ENCODE measurements around the gene ROMO1. TPM values are rescaled to one million over a fixed set of nuclear protein-coding genes. Genes with fewer than 3 reads are reported as not detected.
"Not testable (repeated sequence)": the region's sequence is repeated elsewhere in the genome, so short reads cannot be mapped to it uniquely, and the experiment has no call there.

Gene ROMO1
- polyA plus RNA-seq, 1 donor from 2014 or later, result 323 TPM

DNA sequence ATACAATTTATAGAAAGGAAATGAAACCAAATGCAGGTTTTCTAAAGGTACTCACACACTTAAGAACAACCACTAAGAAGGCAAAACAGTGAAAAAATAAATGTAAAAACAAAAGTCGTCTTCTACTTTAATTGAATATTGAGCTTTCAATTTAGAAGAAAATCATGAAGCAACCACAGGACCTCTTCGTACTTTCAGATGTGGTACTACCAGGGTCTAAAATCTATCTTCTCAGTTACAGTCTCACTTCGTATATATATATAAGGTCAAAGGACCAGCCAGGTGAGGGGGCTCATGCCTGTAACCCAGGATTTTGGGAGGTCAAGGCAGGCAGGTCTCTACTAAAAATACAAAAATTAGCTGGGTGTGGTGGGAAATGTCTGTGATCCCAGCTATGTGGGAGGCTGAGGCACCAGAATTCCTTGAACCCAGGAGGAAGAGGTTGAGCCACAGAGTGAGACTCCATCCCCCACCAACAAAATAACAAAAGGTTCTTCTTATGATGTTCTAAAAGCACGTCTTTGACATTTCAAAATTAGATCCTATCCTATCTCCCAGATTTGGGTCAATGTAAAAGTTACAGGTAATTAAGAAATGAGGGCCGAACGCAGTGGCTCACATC is 12.5 kb downstream of the ROMO1 start:
- peaks cover 20 to 45% (median 30%) of the 10 kb centered on the region in 3 donors for H3K4me1 Mint-ChIP-seq
- no peaks in the 10 kb centered on the region for H3K36me3 Mint-ChIP-seq
- no peaks in the 10 kb centered on the region for H3K9me3 Mint-ChIP-seq
- no peaks in the 10 kb centered on the region for H3K27me3 Mint-ChIP-seq
- peak overlapping the region in 2 of 4 donors; percentile 11 to 33 for H3K4me3 Mint-ChIP-seq
- peak overlapping the region; percentile 67 to 90 (median 87) for H3K27ac Mint-ChIP-seq

DNA sequence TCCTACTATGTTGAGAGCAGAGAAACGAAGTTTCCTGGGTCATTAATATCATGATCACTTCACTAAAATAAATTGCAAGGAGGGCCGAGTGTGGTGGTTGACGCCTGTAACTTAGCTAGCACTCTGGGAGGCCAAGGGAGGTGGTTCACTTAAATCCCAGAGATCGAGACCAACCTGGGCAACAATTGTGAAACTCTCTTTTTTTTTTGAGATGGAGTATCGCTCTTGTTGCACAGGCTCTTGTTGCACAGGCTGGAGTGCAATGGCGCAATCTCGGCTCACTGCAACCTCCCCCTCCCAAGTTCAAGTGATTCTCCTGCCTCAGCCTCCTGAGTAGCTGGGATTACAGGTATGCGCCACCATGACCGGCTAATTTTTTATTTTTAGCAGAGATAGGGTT is 13.9 kb downstream of the ROMO1 start:
- Mint-ChIP-seq H3K4me1 (peaks cover 20 to 50% (median 30%) of the 10 kb centered on the region in 3 donors), H3K27ac (peak overlapping the region; percentile 26 to 78 (median 76)), H3K4me3 (peak overlapping the region in 1 of 4 donors; percentile 43)
- H3K27me3 Mint-ChIP-seq, H3K36me3 Mint-ChIP-seq, H3K9me3 Mint-ChIP-seq: not testable (repeated sequence)

GRCh38 chr20:35714127-35714526 is 14.9 kb downstream of the ROMO1 start:
- Mint-ChIP-seq H3K4me3 (peak overlapping the region in 1 of 4 donors; percentile 41), H3K4me1 (peaks cover 18 to 46% (median 29%) of the 10 kb centered on the region in 3 donors), H3K36me3 (no peaks in the 10 kb centered on the region), H3K27ac (peak overlapping the region; percentile 53 to 78 (median 76)), H3K9me3 (no peaks in the 10 kb centered on the region), H3K27me3 (no peaks in the 10 kb centered on the region)

DNA sequence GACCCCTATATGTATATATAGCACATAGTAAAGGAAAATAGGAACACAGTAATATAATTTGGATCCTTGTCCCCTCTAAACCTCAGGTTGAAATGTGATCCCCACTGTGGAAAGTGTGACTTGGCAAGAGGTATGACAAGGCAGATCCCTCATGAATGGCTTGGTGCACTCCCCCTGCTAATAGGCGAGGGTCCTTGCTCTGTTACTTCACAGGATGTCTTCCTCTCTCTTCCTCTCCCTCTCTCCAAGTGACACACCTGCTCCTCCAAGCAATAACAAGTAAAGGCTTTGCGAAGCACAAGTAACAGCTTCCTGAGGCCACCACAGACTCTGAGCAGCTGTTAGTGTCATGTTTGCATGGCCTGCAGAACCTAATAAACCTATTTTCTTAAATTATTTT is 16.4 kb downstream of the ROMO1 start:
- Mint-ChIP-seq H3K36me3 (no peaks in the 10 kb centered on the region), H3K27me3 (no peaks in the 10 kb centered on the region), H3K4me3 (peak overlapping the region in 1 of 4 donors; percentile 37), H3K4me1 (peaks cover 16 to 36% (median 24%) of the 10 kb centered on the region in 3 donors), H3K9me3 (no peaks in the 10 kb centered on the region), H3K27ac (peak overlapping the region in 2 of 3 donors; percentile 78 to 79)

- no peaks in the 10 kb centered on the region for H3K27me3 Mint-ChIP-seq
- no peaks in the 10 kb centered on the region for H3K36me3 Mint-ChIP-seq
- H3K4me3 Mint-ChIP-seq, result no peak overlapping the region
Measured at GRCh38 chr20:35716330-35716729, 17.1 kb downstream of the ROMO1 start.

DNA sequence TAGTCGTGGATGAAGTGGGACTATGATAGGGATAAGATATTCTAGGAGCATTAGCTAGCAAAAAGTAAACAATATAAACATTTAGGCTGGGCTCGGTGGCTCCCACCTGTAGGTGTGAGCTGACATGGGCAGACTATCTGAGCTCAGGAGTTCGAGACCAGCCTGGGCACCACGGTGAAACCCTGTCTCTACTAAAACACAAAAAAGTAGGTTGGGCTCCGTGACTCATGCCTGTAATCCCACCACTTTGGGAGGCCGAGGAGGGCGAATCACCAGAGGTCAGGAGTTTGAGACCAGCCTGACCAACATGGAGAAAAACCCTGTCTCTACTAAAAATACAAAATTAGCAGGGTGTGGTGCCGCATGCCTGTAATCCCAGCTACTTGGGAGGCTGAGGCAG is 19.1 kb downstream of the ROMO1 start:
- H3K4me1 Mint-ChIP-seq, result peaks cover 12 to 24% (median 17%) of the 10 kb centered on the region in 3 donors
- not testable (repeated sequence) for H3K9me3 Mint-ChIP-seq, H3K4me3 Mint-ChIP-seq, H3K27me3 Mint-ChIP-seq, H3K36me3 Mint-ChIP-seq
- H3K27ac Mint-ChIP-seq, result peak overlapping the region in 1 of 3 donors; percentile 64

More at GRCh38 chr20:35716330-35716729, 17.1 kb downstream of the ROMO1 start:
- peak overlapping the region in 1 of 3 donors; percentile 79 for H3K27ac Mint-ChIP-seq
- H3K9me3 Mint-ChIP-seq, result no peaks in the 10 kb centered on the region
- peaks cover 14 to 30% (median 18%) of the 10 kb centered on the region in 3 donors for H3K4me1 Mint-ChIP-seq

DNA sequence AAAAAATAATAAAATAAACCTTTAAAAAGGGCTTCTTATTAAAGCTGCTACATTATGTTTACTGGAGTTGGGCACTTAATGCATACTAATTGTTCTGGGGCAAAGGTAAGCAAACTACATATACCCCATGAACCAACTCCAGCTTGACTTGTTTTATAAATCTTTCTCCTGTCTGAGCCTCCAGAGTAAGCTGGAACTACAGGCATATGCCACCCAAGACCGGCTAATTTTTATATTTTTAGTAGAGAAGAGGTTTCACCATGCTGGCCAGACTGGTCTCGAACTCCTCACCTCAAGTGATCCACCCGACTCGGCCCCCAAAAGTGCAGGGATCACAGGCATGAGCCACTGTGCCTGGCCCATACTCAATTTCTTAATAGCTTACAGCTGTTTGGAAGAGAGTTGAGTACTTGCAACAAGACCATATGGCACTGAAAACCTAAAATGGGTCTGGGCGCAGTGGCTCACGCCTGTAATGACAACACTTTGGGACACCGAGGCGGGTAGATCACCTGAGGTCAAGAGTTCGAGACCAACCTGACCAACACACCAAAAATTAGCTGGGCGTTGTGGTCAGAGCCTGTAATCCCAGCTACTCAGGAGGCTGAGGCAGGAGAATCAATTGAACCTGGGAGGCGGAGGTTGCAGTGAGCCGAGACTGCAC is 19.9 kb downstream of the ROMO1 start:
- H3K4me1 Mint-ChIP-seq, result peaks cover 9 to 24% (median 14%) of the 10 kb centered on the region in 3 donors
- H3K36me3 Mint-ChIP-seq, result no peaks in the 10 kb centered on the region
- no peaks in the 10 kb centered on the region for H3K27me3 Mint-ChIP-seq
- H3K9me3 Mint-ChIP-seq, result no peaks in the 10 kb centered on the region
- peak overlapping the region in 1 of 3 donors; percentile 42 for H3K27ac Mint-ChIP-seq
- H3K4me3 Mint-ChIP-seq, result no peak overlapping the region

DNA sequence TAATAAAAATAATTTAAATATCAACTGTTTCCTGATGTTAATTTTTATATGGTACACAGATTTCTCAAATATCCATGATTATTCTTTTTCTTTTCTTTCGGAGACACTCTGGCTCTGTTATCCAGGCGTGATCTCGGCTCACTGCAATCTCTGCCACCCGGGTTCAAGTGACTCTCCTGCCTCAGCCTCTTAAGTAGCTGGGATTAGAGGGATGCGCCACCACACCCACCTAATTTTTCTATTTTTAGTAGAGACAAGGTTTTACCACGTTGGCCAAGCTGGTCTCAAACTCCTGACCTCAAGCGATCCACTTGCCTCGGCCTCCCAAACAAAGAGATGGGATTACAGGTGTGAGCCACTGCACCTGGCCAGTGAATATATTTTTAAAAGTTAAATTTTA is 20.5 kb downstream of the ROMO1 start:
- Mint-ChIP-seq H3K4me3 (no peak overlapping the region), H3K4me1 (peaks cover 8 to 20% (median 12%) of the 10 kb centered on the region in 3 donors)

GRCh38 chr20:35720165-35721123 is 21.2 kb downstream of the ROMO1 start:
- H3K4me1 Mint-ChIP-seq, result peaks cover 8 to 16% (median 12%) of the 10 kb centered on the region in 3 donors
- no peak overlapping the region for H3K4me3 Mint-ChIP-seq
- H3K9me3 Mint-ChIP-seq, result no peaks in the 10 kb centered on the region
- H3K36me3 Mint-ChIP-seq, result no peaks in the 10 kb centered on the region
- peak overlapping the region in 1 of 3 donors; percentile 81 for H3K27ac Mint-ChIP-seq
- H3K27me3 Mint-ChIP-seq, result no peaks in the 10 kb centered on the region

More for the DNA sequence above, 20.5 kb downstream of the ROMO1 start:
- no peaks in the 10 kb centered on the region for H3K9me3 Mint-ChIP-seq
- no peaks in the 10 kb centered on the region for H3K27me3 Mint-ChIP-seq
- H3K27ac Mint-ChIP-seq, result no peak overlapping the region
- no peaks in the 10 kb centered on the region for H3K36me3 Mint-ChIP-seq

GRCh38 chr20:35721219-35721618 is 22.0 kb downstream of the ROMO1 start:
- peak overlapping the region in 2 of 3 donors; percentile 67 to 91 for H3K27ac Mint-ChIP-seq
- H3K4me3 Mint-ChIP-seq, result peak overlapping the region in 1 of 4 donors; percentile 61
- H3K4me1 Mint-ChIP-seq, result peaks cover 8 to 12% (median 10%) of the 10 kb centered on the region in 3 donors
- no peaks in the 10 kb centered on the region for H3K27me3 Mint-ChIP-seq
- no peaks in the 10 kb centered on the region for H3K36me3 Mint-ChIP-seq
- H3K9me3 Mint-ChIP-seq, result no peaks in the 10 kb centered on the region

GRCh38 chr20:35721621-35722020 is 22.4 kb downstream of the ROMO1 start:
- Mint-ChIP-seq H3K27me3 (no peaks in the 10 kb centered on the region), H3K4me3 (peak overlapping the region in 2 of 4 donors; percentile 11 to 61), H3K27ac (peak overlapping the region in 2 of 3 donors; percentile 67 to 91), H3K36me3 (no peaks in the 10 kb centered on the region), H3K9me3 (no peaks in the 10 kb centered on the region), H3K4me1 (peaks cover 8 to 12% (median 9%) of the 10 kb centered on the region in 3 donors)

DNA sequence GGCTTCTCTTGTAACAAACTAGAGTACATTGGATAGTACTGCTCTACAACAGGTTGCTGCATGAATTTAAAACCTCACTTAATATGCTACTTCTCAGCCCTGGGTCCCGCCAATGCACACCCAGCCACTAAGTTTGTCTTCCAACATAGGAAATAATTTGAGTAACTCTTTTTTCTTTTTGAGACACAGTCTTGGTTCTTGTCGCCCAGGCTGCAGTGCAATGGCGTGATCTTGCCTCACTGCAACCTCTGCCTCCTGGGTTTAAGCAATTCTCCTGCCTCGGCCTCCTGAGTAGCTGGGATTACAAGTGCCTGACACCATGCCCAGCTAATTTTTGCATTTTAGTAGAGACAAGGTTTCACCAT is 24.1 kb downstream of the ROMO1 start:
- Mint-ChIP-seq H3K27ac (peak overlapping the region; percentile 67 to 80 (median 73)), H3K4me1 (peaks cover 8 to 10% (median 8%) of the 10 kb centered on the region in 3 donors)
- H3K36me3 Mint-ChIP-seq, H3K27me3 Mint-ChIP-seq, H3K4me3 Mint-ChIP-seq, H3K9me3 Mint-ChIP-seq: not testable (repeated sequence)

DNA sequence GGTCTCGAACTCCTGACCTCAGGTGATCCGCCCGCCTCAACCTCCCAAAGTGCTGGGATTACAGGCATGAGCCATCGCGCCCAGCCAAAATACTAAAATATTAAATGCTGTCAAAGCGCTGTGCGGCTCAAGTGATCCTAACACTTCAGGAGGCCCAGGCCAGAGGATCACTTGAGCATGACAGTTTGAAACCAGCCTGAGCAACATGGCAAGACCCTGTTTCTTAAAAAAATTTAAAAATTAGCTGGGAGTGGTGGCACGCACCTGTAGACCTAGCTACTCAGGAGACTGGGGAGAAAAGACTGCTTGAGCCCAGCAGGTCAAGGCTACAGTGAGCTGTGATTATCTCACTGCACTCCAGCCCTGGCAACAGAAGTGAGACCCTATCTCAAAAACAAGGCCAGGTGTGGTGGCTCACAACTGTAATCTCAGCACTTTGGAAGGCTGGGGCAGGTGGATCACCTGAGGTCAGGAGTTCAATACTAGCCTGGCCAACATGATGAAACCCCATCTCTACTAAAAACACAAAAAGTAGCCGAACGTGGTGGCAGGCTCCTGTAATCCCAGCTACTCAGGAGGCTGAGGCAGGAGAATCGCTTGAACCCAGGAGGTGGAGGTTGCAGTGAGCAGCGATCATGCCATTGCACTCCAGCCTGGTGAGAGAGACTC is 24.6 kb downstream of the ROMO1 start:
- not testable (repeated sequence) for H3K9me3 Mint-ChIP-seq, H3K36me3 Mint-ChIP-seq, H3K4me3 Mint-ChIP-seq, H3K27me3 Mint-ChIP-seq
- H3K27ac Mint-ChIP-seq, result peak overlapping the region; percentile 67 to 80 (median 73)
- peaks cover 8 to 10% (median 8%) of the 10 kb centered on the region in 3 donors for H3K4me1 Mint-ChIP-seq

All from IgD-negative memory B cell (primary cell).